GM18508 (cell line): ENCODE data around the gene CARM1.
"Not testable (repeated sequence)": the region's sequence is repeated elsewhere in the genome, so short reads cannot be mapped to it uniquely, and the experiment has no call there.

ENCODE experiments used
- ATAC-seq: cut with Tn5 transposase; IDR thresholded peaks from one replicate; pipeline ENCODE4 v1.9.1; 2021; ENCODE audit warnings: moderate number of reproducible peaks; ENCODE audit not compliant: insufficient read depth, unreplicated experiment

Gene CARM1

DNA sequence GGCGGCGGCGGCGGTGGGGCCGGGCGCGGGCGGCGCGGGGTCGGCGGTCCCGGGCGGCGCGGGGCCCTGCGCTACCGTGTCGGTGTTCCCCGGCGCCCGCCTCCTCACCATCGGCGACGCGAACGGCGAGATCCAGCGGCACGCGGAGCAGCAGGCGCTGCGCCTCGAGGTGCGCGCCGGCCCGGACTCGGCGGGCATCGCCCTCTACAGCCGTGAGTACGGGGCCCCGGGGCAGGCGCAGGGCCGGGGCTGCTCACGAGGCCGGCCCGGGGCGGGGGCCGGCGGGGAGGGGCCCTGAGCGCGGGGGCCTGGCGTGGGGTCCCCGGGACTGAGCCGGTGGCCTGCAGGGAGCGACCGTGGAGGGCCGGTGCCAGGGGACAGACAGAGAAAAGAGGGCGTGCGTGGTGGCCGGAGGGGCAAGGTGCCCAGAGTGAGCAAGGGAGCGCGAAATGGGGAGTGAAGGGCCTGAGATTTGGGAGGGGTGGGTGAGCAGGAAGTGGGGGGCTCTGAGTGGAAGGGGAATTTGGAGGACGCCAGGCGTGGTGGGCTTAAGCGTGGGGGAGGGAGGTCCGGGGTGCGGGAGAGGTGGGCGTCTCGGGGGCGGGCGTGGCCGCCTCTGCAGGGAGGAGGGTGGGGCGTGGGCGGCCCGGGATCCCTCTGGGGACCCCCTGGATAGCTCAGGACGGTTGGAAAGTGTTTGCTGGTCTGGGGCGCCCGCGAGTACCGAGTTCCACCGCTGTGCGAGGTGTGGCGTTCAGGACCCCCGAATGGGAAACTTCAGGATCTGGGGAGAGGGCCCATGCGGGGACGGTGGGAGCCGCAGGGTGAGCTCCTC is 575 bp downstream of the CARM1 start:
- ATAC-seq, result no peak

DNA sequence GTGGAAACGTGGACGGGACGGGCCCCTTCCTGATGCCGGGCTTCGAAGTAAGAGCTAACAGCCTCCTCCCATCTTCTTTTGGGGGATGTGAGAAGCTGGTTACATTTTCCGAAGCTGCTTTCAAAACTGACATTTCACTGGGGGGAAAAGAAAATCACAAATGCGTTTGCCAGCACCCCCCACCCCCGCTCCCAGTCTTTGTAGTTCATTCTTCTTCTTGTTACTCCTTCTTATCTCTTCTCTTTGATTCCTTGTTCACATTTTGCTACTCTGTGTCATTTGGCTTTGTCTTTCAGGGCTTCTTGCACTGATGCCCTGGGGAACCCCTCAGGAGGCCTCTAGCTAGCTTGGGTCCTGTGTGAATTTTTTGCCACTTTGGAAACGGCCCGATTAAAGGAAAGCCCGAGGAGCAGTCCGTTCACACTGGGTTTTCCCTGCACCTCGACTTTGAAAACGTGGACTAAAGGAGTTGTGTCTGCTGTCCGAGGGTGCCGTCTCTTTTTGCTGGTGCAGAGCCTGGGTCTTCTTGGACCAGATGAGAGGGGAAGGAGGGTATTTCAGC is 1.3 kb downstream of the CARM1 start:
- ATAC-seq, result no peak

DNA sequence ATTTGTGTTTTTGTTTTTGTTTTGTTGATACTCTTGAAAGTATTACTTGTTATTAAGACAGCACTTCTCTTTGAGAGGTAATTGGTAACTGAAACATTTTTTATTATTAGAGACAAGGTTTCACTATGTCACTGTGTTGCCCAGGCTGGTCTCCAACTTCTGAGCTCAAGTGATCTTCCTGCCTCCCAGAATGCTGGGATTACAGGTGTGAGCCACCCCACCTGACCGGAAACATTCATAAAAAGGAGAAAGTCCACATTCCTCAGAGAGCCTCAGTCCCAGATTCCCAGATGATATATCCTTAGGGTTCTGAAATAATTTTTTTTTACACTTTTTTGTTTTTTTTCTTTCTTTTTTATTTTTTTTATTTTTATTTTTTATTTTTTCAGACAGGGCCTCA is 2.7 kb downstream of the CARM1 start:
- no peak for ATAC-seq

DNA sequence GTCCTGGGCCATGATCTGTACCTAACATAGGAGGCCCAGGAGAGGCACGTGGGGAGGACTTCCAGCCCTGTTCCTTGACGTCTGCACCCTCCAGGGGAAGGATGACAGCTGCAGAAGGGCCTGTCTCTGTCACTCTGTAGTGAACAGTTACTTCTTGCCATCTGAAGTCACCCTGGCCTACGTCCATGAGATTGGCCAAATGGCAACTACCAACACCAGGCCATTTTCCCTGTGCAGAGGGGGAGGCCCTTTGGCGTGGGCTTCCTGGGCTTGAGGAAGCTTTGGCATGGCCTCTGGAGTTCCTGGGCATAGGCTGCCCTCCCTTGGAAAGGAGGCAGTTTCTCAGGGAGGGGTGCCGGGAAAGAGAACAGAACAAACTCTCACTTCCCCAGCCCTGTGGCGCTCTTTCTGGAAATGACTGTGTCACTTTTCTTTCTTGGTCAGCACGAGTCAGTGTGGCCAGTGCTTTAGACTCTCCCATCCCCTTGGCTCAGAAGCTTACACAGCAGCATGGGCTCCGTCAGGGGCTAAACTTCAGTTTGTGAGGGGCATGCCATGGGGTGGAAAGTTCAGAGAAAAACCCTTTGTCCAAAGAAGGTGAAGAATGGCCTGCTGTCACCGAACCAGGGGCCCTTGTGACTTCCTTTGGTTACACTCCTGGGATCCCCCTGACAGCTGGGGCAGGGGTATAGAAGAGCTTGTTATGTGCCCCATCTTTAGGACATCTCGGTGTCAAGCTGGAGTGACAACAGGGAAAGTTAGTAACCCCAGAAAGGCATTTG is 5.3 kb downstream of the CARM1 start:
- peak; percentile 39 for ATAC-seq

DNA sequence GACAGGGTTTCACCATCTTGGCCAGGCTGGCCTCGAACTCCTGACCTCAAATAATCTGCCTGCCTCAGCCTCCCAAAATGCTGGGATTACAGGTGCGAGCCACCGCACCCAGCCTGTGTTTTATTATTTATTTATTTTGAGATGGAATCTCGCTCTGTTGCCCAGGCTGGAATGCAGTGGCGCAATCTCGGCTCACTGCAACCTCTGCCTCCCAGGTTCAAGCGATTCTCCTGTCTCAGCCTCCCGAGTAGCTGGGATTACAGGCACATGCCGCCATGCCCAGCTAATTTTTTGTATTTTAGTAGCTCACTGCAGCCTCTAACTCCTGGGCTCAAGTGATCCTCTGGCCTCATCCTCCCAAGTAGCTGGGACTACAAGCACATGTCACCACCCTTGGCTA is 6.3 kb downstream of the CARM1 start:
- not testable (repeated sequence) for ATAC-seq

DNA sequence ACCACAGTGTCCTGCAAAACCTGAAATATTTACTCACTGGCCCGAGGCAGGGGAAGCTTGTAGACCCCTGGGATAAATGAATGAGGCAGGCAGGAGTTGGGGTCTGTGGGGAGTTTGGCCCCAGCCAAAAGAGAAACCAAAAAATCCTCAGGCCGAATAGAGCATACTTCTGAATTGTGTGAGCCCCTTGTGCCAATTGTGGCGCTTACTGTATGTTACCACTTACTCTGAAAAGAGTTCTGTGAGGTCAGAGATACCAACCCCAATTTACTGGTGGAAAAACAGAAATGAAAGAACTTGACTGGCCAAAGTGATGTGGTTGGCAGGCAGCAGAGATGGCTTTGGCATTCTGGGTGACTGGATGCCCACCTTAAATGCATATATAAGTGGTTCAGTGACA is 6.9 kb downstream of the CARM1 start:
- ATAC-seq, result no peak

DNA sequence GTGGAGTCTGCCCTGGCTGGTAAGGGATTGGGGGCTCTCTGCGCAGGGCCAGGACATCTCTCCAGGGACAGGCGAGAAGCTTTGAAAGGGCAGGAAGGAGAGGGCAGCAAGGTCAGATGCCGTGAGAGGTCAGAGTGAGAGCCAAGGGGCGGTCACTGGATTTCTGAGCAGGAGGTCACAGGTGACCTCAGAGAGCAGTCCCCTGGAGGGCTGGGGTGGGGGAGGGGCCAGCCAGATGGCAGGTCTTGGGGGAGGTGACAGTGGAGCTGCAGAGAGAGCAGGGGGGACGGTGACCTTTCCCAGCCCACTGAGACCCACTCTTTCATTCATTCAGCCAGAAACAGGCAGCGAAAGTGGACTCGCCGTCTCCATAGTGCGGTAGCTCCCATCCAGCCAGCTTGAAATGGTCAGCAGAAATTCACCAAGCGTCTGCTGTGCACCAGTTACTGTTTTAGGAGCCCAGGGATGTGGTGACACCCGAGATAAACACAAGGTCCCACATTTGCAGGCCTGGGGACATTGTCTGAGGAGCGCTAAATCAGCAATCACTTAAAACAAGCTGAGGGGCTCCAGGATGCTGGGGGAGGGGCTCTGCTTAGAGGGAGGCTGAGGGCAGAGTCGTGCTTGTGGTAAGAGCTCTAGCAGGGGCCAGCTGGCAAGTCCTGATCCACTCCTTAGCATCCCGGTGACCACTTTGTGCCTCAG is 10.2 kb downstream of the CARM1 start:
- ATAC-seq, result no peak

DNA sequence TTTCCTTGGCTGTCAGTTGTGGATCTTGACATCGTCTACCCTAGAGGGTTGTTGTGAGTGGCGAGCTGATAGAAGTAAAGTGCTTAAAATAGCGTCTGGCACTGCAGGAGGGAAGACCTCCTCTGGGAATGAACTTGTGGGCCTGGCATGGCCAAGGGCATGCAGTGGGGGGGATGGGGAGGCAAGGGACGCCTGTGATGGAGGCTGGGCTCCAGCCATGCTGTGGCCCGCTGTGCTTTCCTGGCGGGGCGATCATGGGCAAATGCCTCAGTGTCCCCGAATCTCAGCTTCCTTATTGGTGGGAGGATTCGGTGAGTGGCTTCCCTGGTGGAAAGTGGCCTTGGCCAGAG is 10.7 kb downstream of the CARM1 start:
- no peak for ATAC-seq

DNA sequence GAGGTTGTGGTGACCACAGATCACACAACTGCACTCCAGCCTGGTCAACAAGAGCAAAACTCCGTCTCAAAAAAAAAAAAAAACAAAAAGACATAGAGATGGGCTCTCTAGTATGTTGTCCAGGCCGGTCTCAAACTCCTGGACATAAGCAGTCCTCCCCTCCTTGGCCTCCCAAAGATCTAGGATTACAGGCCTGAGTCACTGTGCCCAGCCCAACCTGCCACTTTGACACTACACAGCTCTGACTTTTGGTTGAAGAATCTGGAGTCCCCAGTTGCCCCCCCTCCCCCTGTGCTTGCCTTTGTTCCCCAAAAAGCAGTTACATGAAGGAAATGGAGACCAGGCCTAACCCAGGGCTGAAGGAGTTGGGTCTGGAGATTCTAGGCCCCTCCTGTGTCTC is 12.9 kb downstream of the CARM1 start:
- ATAC-seq, result no peak

DNA sequence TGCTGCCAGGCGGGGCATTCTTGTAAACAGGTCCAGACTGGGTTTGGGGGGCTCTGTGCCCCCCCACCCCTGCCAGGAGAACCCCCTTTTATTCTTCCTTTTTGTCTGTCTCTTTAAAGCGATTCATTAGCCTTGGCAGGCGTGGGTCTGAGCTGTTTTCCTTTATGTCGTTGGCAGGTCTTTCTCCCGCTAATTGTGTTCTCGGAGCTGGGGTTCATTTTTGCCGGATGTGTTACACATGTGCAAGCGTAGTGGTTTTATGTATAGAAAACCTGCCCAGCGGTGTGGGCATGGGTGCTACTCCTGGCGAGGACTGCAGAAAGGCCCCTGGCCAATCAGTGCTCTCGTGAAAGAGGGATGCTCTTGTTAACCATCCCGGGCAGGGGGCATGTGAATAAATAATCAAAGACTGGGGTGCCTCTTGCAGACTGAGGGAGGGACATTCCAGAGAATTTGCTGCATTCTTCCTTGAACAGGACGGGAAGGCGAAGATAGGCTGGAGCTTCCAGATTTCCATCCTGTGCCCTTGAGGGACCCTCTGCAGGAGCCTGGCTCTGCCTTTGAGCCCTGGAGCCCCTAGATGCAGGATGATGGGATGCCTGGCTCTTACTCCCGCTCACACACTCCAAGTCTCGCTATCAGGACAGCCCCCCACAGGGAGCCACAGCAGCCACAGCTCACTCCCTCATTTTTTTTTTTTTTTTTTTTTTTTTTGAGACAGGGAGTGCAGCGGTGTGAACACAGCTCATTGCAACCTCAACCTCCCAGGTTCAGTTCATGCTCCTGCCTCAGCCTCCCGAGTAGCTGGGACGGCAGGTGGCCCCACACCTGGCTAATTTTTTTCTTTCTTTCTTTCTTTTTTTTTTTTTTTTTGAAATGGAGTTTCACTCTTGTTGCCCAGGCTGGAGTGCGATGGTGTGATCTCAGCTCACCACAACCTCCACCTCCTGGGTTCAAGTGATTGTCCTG is 14.1 kb downstream of the CARM1 start:
- no peak for ATAC-seq

DNA sequence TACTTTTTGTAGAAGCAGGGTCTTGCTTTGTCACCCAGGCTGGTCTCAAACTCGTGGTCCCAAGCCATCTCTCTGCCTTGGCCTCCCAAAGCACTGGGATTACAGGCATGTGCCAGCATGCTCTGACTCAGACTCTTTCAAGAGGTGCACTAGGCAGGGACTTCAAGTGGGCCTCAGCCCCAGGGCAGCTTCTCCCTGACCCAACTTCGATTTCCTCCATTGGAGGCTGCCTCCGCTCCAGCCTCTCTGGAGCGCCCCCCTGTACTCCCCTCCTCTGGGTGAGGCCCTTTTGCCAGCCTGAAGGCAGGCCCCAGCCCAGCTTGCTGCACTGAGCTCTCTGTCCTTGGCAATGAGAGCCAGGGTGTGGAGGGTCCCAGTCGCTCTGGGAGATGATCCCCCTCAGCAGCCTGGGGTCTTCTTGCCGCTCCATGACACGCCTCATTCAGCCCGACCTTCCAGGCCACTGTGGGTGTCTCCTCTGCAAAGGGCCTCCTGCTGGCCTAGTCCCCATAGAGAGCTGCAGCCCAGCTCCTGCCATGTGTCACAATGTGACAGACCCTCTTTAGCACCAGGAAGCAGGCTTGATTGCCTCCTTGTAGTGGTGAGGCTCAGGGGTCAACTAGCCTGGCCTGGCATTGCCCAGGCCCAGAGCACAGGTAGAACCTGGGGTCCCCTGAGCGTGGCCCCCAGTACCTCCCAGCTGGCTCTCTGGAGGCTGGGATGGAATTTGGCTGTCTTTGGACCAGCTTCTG is 16.4 kb downstream of the CARM1 start:
- ATAC-seq, result no peak

DNA sequence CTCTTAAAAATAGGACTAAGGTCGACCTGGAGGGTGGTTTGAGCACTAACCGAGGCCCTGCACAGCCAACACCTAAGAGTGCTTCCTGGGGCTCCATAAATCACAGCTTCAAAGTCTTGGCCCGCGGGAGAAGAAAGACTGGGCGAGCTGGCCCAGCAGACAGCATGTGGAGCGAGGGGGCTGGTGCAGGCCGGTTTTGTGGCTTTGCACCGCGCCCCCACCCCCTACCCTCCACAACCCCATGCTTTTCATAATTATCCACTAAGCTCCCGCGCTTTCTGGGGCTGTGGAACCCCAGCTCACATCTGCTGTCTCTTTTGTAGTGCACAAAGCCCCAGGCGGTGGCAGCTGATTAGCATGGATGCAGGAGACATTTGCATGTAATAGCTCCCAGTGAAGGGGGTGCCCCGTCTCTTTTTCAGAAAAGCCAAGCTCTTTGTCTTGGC is 17.1 kb downstream of the CARM1 start:
- ATAC-seq, result no peak

DNA sequence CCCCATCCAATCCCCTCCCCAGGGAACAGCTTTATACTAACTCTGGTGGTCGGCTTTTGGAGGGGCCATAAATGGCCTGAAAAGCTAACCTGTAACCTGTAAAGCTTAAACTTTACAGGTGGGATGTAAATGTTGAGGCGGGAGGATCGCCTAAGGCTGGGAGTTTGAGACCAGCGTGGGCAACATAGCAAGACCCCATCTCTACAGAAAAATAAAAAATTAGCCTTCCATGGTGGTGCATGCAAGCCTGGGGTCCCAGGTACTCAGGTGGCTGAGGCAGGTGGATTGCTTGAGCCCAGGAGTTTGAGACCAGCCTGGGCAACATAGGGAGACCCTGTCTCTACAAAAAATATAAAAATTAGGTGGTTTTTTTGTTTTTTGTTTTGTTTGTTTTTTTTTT is 18.5 kb downstream of the CARM1 start:
- no peak for ATAC-seq

DNA sequence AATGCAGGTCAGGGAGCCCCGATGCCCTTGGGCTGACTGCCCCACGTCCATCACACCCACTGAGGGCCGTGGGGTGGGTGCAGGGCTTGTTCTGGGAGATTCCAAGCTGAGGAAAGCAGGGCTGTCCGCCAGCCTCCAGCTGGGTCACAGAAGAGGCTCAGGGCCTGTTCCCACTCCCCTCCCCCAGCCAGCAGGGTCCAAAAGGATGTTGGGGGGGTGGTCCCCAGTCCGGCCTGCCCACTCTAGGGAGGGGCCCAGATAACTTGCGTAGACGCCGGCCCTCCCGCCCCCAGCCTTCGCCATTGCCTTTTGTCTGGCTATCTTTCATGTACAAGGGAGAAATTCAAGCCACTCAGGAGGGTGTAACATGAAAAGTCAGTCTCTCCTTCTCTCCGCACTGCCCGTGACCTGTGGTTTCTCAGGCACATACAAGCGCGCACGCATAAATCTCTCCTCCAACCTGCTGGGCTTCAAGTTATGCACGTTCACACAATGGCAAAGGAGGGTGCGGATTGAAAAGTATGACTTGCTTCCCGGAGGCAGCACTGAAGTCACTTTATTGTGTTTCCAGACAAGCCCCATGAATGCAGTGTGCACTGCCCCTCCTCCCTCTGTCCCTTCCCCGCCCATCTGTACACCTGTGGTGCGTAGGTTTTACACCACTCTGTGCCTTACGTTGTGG is 20.2 kb downstream of the CARM1 start:
- ATAC-seq, result no peak

DNA sequence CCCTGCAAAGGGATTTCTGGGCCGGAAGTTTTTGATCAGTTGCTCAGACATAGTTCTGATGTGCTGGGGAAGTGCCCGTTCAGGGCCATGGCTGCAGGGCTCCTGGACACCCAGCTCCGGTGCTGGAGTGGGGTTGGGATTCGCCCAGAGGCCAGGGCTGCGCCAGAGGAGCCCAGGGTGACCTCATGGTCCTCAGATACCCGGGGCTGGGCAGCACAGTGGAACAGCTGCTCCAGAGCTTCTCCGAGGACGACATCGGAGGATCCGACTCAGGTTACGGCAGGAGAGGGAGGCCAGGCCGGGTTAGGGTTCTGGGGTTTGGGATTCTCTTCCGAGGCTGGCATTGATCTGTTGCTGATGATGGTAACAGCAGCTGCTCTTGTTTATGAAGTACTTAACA is 20.9 kb downstream of the CARM1 start:
- ATAC-seq, result no peak

DNA sequence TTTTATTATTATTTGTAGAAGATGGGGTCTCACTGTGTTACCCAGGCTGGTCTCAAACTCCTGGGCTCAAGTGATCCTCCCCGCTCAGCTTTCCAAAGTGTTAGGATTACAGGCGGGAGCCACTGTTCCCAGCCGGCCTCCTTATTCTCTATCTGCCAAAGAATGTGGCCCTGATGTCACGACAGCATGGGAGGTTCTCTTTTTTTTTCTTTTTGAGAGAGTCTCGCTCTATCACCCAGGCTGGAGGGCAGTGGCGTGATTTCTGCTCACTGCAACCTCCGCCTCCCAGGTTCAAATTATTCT is 23.5 kb downstream of the CARM1 start:
- ATAC-seq, result no peak

DNA sequence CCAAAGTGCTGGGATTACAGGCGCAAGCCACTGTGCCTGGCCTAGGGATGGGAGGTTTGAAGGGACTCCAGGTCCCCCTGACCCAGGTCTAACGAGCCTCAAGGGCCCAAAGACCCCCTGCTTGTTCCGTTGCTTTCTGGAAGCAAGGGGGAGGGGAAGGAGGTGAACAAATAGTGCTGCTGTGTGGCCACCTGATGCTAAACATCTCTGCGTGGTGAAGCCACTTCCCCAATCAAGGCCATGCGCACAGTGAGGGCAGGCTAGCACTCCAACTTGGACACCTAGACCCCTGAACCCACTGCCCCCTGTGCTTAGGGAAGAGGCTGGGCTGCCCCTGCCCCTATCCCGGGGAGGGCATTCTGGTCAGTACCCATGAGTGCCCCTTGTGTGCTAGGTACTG is 24.0 kb downstream of the CARM1 start:
- ATAC-seq, result no peak

DNA sequence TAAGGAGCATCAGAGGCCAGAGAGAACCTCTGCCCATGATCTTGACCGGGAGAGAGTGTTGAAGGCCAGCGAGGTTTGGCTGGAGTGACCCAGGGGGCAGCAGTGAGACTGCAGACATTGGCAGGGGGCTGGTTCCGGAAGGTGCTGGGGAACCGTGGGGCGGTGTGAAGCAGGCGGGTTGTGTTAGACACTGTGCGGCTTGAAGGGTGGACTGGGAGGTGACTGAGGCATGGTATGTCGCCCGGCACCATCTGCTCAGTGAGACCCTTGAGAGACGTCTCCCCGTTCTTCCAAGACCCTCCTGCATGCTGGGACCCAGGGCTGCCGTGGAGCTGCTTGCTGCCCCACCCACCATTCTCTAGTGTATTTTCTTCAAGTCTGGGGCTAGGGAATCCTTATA is 24.6 kb downstream of the CARM1 start:
- ATAC-seq, result no peak
